IPS DF 4.7 (cell line): Measurements from ENCODE around the gene C1orf53.
"Not testable (repeated sequence)": the region's sequence is repeated elsewhere in the genome, so short reads cannot be mapped to it uniquely, and the experiment has no call there.

Experiments used
- DNase-seq: peaks from one replicate; pipeline ENCODE4 v3.0.0-alpha.2; 2013; ENCODE audit warnings: low spot score; ENCODE audit errors: extremely low read depth

Gene C1orf53

GRCh38 chr1:197902454-197903195, at the start of gene C1orf53:
C1orf53 (plus strand) TSS chr1:197902630; CDS start chr1:197902650, 20 bp downstream.
- DNase-seq = no peak

- DNase-seq = not testable (repeated sequence)
Observed at GRCh38 chr1:197855751-197856150, 46.7 kb upstream of the C1orf53 start.

DNA sequence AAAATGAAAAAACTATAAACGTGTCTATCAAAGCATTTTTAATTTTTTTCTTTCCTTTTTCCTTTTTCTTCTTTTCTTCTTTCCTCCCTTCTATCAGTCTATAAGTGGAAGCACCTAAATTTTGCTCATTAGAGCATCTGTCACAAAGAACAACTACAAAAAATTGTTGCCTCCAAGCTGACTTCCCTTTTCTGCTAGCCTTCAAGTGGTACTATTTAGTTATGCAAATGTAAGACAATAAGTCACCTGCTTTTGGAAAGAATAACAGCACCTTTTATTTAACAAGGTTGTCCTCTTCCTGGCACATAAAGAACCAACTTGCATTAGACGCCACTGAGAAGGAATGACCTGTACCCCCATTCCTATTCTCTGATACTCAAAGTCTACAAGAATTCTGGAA, 45.0 kb upstream of the C1orf53 start:
- DNase-seq = no peak

GRCh38 chr1:197859024-197859423, 43.4 kb upstream of the C1orf53 start:
- DNase-seq = no peak

DNA sequence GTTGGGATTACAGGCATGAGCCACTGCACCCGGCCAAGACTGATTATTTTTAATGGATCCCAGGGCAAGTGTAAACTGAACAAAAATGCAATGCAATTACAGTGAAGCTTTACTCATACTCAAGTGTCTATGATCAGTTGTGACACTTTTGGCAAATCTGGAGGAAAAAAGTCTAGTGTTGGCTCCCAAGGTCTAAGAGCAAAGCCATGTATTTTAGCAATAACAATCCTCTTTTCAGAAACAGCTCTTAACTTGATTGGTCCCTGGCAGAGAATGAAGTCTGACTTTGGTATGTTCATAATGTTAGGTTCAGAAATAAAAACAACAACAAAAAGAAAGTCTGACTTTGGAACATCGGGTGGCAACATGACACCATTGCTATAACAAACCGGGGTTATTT, 40.2 kb upstream of the C1orf53 start:
- DNase-seq = no peak

GRCh38 chr1:197862671-197863070, 39.8 kb upstream of the C1orf53 start:
- DNase-seq = no peak

DNA sequence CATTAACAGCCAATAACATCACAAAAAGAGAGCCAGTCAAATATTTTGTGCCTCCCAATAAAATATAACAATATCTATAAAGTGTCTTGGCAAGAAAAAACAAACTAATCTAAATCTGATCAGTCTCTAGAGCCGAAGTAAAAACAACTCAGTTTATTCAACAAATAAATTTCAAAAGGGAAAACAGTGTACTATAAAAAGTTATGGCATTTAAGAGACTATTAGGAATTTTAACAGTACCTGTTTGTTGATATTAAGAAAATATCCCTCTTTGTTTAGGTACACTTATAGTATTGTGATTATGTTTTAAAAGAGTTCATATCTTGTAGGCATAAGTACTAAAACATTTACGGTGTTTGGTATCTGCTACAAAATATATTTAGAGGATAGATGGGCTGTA, 36.6 kb upstream of the C1orf53 start:
- no peak for DNase-seq

- DNase-seq = peak; percentile 44
Observed at GRCh38 chr1:197868751-197869489, 33.5 kb upstream of the C1orf53 start.

DNA sequence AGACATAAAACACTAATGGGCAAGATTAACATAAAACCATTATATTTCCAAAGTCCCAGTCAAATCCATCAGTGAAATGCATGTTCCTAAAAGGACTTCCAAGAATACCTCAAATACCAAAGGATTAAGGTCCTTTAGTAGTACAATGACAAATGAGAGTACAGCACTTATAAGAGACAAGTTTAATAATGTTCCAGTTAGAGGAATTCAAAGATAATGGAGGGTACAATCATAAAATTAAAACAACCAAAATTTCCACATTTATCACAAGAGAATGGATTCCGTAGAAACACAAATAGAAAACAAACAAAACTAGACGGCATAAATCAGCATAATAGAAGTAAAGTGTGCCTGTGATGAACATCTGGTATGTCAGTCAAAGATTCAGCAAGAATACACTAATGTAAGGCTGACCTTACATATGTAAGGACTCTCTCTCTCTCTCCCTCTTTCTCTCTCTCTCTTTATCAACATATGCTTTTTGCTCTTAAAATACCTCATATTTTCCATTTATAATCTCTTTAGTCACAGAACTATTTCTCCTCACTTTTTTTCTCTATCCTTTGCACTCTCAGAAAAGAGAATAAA, 32.8 kb upstream of the C1orf53 start:
- DNase-seq = no peak

DNA sequence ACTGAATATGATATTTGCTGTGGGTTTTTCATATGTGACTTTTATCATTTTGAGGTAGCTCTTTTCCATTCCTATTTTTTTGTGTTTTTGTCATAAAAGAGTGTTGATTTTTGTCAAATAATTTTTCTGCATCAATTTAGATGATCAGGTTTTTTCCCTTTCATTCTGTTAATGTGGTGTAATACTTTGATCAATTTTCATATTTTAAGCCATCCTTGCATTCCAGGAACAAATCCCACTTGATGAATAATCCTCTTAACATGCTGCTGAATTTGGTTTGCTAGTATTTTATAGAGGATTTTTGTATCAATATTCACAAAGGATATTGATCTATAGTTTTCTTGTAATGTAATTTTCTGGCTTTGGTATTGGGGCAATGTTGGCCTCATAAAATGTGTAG, 25.5 kb upstream of the C1orf53 start:
- no peak for DNase-seq

- not testable (repeated sequence) for DNase-seq
Observed at GRCh38 chr1:197880385-197880784, 22.0 kb upstream of the C1orf53 start.

DNA sequence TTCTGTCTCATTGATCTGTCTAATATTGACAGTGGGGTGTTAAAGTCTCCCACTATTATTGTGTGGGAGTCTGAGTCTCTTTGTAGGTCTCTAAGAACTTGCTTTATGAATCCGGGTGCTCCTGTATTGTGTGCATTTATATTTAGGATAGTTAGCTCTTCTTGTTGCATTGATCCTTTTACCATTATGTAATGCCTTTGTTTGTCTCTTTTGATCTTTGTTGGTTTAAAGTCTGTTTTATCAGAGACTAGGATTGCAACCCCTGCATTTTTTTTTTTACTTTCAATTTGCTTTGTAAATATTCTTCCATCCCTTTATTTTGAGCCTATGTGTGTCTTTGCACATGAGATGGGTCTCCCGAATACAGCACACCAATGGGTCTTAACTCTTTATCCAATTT, 20.2 kb upstream of the C1orf53 start:
- DNase-seq = not testable (repeated sequence)

DNA sequence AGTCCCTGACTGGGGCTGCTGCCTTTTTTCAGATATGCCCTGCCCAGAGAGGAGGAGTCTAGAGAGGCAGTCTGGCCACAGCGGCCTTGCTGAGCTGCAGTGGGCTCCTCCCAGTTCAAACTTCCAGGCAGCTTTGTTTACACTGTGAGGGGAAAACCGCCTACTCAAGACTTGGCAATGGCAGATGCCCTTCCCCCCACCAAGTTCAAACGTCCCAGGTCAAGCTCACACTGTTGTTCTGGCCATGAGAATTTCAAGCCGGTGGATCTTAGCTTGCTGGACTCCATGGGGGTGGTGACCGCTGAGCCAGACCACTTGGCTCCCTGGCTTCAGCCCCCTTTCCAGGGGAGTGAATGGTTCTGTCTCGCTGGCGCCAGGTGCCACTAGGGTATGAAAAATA, 18.3 kb upstream of the C1orf53 start:
- DNase-seq = no peak

DNA sequence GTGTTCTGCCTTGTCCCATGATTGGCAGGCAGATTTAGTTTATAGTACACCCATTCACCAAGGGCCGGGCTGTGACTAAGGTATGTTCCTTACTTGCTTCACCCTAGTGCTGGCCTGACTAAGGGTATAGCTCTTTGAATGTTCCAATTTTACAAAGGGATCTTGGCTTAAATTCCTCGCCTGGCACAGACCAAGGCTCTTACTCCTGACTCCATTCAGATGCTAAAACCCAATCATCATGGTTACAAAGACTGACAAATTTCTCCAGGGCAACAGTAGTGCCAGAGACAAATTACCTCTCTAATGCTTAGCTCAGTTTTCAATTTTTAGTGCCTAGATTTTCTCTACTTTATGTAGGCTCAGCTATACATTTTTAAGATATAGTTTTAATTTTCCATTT, 11.5 kb upstream of the C1orf53 start:
- DNase-seq = no peak

GRCh38 chr1:197892684-197893083, 9.7 kb upstream of the C1orf53 start:
- DNase-seq = no peak

GRCh38 chr1:197896301-197896700, 6.1 kb upstream of the C1orf53 start:
- DNase-seq = no peak

GRCh38 chr1:197899037-197899436, 3.4 kb upstream of the C1orf53 start:
- no peak for DNase-seq

DNA sequence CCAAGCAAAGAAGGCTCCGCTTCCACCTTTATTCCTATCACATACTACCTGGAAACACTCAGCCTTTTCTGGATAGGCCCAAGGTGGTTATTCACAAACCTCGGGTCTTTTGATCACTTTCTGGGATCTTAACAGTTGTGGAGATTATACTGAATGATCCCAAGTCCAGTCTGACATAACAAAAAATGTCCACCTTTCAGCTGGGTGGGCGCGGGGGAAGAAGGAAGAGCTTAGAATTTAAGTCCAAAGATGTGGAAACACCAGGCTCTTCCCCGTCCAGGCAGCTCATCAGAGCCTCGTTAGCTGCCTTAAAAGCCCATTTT, 338 bp upstream of the C1orf53 start:
- no peak for DNase-seq

- DNase-seq = no peak
Observed at GRCh38 chr1:197903196-197903514, 725 bp downstream of the C1orf53 start.

DNA sequence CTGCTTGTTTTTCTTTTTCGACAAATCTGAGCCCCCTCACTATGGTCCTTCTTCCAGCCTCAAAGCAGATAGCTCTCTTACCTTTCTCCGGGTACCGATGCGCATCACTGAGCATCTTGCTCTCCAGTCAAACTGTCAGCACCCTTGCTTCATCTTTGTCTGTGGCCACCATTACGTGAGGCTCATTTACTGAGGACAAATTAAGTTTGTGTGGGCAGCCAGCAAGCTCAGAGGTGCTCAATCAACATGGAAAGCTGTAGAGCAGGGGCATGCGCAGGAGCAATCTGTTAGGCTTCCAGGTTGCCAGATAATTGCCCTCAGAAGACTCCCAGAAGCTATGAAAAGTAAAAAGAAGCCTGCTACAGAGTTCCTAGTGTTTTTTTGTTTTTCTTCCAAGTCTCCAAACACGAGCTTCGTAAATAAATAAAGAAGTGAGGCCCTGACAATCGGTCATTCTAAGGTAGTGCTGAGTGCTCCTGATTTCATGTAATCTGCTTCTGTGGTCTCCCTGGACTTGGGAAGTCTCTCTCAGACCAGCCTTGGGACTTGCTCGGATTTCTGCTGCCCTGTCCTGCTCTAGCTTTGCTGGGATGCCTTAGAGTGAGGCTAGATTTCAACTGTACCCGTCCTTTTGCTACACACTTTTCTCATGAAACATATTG, 1.8 kb downstream of the C1orf53 start:
- DNase-seq = no peak

GRCh38 chr1:197905699-197906351, 3.4 kb downstream of the C1orf53 start:
- DNase-seq = no peak
